ENCODE results near the gene ITGAD. TPM values are rescaled to one million over a fixed set of nuclear protein-coding genes. Genes with fewer than 3 reads are reported as not detected.

The ITGAD gene
- total and polyA plus RNA-seq, 2 of the 4 experiments (the other 2 are of a cell fraction) = not detected

DNA sequence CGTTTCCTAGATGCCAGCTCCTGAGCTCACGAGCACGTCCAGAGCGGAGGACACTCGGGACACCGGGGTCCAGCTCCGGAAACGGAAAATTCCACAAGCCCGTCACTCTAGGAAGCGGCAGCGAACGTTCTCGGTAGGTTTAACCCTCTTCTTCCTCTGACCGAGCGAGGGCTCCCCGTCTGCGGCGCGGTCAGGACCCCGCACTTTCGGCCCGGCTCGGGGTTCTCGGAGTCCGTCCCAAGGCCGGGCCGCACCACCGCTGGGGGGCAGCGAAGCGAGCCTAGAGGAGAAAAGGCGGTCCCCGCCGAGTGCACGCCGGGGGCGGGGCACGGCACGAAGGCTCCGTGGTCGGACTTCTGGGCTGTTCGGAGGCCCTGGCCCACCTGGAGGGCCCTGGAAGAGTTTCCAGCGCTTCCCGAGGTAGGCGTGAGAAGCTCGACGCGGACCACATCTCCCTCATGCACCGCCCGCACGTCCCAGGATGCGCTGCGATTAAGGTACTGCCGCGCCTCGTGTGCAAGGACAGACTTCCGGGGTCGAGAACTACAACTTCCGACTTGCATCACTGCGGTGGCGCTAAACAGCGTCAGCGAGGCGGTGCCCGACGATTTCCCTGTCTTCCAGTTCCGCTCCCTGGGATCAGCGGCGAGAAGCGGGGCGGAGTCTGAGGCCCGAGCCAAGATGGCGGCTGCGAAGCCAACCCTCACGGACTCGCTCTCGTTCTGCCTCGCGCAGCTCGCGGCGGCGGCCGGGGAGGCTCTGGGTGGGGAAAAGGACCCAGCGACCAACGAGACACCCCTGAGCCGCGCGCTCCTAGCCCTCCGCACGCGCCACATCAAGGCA lies 65.9 kb downstream of the ITGAD start, which contains the start of gene ARMC5 (continued):
- TF ChIP-seq CHD1 (IDR thresholded peaks at IDR 0.05; ENCODE audit: low read depth, low read length) = no peak
- TF ChIP-seq SMC3 (IDR thresholded peaks at IDR 0.05; ENCODE audit: low read depth, low read length) = 0 out of 2 replicates have a peak, but pooled peaks have one; percentile 35
